ENCODE results near the gene HDAC8. TPM values are rescaled to one million over a fixed set of nuclear protein-coding genes. Genes with fewer than 3 reads are reported as not detected.

HDAC8 gene
- total and polyA plus RNA-seq, 2 donors from 2014 or later: 32.9 to 38.4 TPM

Other genes starting within 250 kb of the HDAC8 start
- 3.4 TPM for gene PHKA1, start 141.5 kb upstream of the HDAC8 start, total RNA-seq
- 2.6 TPM for gene PHKA1, start 141.5 kb upstream of the HDAC8 start, polyA plus RNA-seq (ENCODE audit: insufficient read depth, low read depth, low replicate concordance)
- 2.0 TPM for gene DMRTC1B, start 204.0 kb upstream of the HDAC8 start, total RNA-seq
- gene DMRTC1B, start 204.0 kb upstream of the HDAC8 start, polyA plus RNA-seq (ENCODE audit: insufficient read depth, low read depth, low replicate concordance): 3.9 TPM
- gene FAM236B, start 209.8 kb upstream of the HDAC8 start, total RNA-seq: not detected
- gene FAM236B, start 209.8 kb upstream of the HDAC8 start, polyA plus RNA-seq (ENCODE audit: insufficient read depth, low read depth, low replicate concordance): not detected
- gene FAM236D, start 235.4 kb upstream of the HDAC8 start, total RNA-seq: not detected
- not detected for gene FAM236D, start 235.4 kb upstream of the HDAC8 start, polyA plus RNA-seq (ENCODE audit: insufficient read depth, low read depth, low replicate concordance)